Measurements from ENCODE around the gene CYBC1.
"Not testable (repeated sequence)": the region's sequence is repeated elsewhere in the genome, so short reads cannot be mapped to it uniquely, and the experiment has no call there.

The CYBC1 gene

GRCh38 chr17:82432017-82432416 is 18.5 kb downstream of the CYBC1 start:
- DNase-seq, result no peak

GRCh38 chr17:82429824-82430223 is 20.7 kb downstream of the CYBC1 start:
- no peak for DNase-seq

- DNase-seq, result no peak
Measured at GRCh38 chr17:82428546-82428945, 22.0 kb downstream of the CYBC1 start.

GRCh38 chr17:82424863-82425159 is 25.7 kb downstream of the CYBC1 start:
- no peak for DNase-seq

GRCh38 chr17:82424001-82424862 is 26.3 kb downstream of the CYBC1 start:
- DNase-seq, result no peak

GRCh38 chr17:82419540-82419939 is 31.0 kb downstream of the CYBC1 start:
- no peak for DNase-seq

- peak; percentile 95 for DNase-seq
Measured at GRCh38 chr17:82418001-82418986, 32.3 kb downstream of the CYBC1 start, which contains the start of the genes HEXD and OGFOD3. HEXD (plus strand) TSS chr17:82418347; CDS start chr17:82419800, 1,453 bp downstream. OGFOD3 (minus strand) TSS chr17:82418586; CDS start chr17:82418485, 101 bp downstream.

- DNase-seq, result no peak
Measured at GRCh38 chr17:82416771-82417170, 33.8 kb downstream of the CYBC1 start.

- no peak for DNase-seq
Measured at GRCh38 chr17:82416264-82416663, 34.3 kb downstream of the CYBC1 start.

GRCh38 chr17:82415786-82416185 is 34.8 kb downstream of the CYBC1 start:
- no peak for DNase-seq

- no peak for DNase-seq
Measured at GRCh38 chr17:82415336-82415735, 35.2 kb downstream of the CYBC1 start.

- peak; percentile 37 for DNase-seq
Measured at GRCh38 chr17:82414548-82415281, 35.8 kb downstream of the CYBC1 start.

- DNase-seq, result no peak
Measured at GRCh38 chr17:82412535-82413520, 37.7 kb downstream of the CYBC1 start.

GRCh38 chr17:82412081-82412480 is 38.5 kb downstream of the CYBC1 start:
- not testable (repeated sequence) for DNase-seq

GRCh38 chr17:82411396-82412053 is 39.0 kb downstream of the CYBC1 start:
- no peak for DNase-seq

GRCh38 chr17:82410014-82410716 is 40.4 kb downstream of the CYBC1 start:
- no peak for DNase-seq

- DNase-seq, result no peak
Measured at GRCh38 chr17:82408938-82409318, 41.6 kb downstream of the CYBC1 start.

GRCh38 chr17:82408288-82408937 is 42.1 kb downstream of the CYBC1 start:
- DNase-seq, result no peak

GRCh38 chr17:82407255-82407654 is 43.3 kb downstream of the CYBC1 start:
- no peak for DNase-seq
